Fibroblast of gingiva (primary cell): ENCODE data around the gene HSBP1L1.
A peak's percentile ranks its signal among the peaks of the same experiment; 100 is the strongest.

Experiments
- DNase-seq: peaks from one replicate; pipeline ENCODE4 v3.0.0-alpha.2; 2011; ENCODE audit warnings: low read depth

The HSBP1L1 gene

GRCh38 chr18:79964330-79965118 is at the start of gene HSBP1L1:
HSBP1L1 (plus strand) TSS chr18:79964643; CDS start chr18:79964736, 93 bp downstream.
- peak; percentile 41 for DNase-seq

DNA sequence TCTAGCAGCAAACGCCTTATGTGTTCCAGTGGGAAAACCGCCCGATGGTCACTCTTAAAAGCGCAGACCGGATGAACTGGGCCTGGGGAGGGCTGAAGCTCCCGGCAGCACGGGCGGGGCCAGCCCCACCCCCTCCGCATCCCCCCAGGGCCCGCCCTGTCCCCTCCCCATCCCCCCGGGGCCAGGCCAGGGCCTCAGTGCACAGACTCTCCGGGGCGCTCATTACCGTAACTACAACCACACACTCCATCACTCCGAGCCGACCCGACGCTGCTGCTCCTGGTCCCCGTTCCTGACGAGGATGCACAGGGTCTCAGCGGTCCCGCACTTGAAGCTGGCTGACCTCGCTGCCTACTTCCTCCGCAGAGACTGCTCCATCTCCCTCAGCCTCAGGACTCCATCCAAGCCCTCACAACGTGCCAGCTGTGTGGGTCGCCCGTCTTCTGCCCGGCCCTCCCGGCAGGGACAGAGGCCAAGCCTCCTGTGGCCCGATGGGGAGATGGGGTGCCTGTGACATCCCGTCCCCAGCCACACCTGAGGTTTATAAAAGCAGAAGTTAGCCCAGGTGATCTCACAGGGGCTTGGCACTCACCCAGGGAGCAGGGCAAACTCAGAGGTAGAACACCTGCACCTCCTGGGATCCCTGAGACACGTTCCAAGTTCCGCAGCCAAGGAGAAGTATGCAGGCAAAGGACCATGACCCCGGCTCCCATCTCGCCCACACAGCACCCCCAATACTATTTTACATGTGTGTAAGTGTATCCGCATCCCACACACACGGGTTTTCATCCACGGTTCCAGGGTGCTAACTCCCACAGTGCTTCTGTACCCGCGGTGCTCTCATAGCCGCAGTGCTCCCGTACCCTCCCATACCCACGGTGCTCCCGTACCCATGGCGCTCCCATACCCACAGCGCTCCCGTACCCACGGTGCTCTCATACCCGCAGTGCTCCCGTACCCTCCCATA is 49.0 kb upstream of the HSBP1L1 start:
- DNase-seq = no peak

DNA sequence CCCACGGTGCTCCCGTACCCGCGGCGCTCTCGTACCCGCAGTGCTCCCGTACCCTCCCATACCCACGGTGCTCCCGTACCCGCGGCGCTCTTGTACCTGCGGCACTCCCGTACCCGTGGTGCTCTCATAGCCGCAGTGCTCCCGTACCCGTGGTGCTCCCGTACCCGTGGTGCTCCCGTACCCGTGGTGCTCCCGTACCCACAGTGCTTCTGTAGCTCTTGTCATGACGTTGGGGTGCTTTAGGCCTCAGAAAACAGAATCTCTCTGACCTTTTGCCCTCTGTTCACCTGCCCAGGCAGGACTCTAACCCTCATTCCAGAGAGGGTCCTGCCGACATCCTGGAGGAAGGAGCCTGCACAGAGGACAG is 48.3 kb upstream of the HSBP1L1 start:
- no peak for DNase-seq

GRCh38 chr18:79916546-79917168 is 47.8 kb upstream of the HSBP1L1 start:
- no peak for DNase-seq

- DNase-seq = no peak
Measured at GRCh38 chr18:79917169-79917852, 47.1 kb upstream of the HSBP1L1 start.

- DNase-seq = no peak
Measured at GRCh38 chr18:79917853-79918614, 46.4 kb upstream of the HSBP1L1 start.

DNA sequence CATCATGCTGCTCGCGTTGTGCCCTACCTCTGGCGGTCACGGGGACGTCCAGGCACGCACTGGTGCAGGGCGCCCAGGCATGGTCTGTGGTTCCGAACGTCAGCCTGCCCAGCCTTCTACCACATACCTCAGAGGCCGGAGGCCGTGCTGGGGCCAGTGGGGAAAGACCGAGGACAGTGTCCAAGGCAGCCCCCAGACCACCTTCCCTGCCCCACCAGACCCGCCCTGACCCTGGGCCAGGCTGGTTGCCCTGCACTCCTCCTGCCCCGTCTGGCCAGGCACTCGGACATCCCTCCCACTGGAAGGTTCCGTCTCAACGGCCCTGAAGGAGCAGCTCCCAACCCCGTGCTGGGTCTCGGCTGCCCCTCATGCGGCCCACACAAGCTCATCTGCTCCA is 45.8 kb upstream of the HSBP1L1 start:
- DNase-seq = no peak

DNA sequence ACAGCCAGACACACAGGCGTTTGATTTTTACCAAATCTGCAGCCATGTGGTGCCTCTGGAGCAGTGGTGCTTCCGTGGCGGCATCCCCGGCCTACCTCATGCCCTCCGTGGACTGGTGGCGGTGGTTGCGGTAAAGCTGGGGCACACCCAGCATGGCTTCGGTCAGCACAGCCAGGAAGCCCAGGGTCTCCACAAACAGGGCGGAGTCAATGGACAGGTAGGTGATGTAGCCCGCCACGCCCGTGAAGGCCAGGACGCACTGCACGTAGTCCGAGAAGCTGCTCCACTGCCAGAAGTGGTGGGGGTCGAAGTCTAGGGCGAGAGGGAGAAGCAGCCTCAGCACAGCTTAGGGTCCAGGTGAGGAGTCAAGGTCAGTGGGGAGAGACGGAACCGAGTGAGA is 45.4 kb upstream of the HSBP1L1 start:
- DNase-seq = no peak

DNA sequence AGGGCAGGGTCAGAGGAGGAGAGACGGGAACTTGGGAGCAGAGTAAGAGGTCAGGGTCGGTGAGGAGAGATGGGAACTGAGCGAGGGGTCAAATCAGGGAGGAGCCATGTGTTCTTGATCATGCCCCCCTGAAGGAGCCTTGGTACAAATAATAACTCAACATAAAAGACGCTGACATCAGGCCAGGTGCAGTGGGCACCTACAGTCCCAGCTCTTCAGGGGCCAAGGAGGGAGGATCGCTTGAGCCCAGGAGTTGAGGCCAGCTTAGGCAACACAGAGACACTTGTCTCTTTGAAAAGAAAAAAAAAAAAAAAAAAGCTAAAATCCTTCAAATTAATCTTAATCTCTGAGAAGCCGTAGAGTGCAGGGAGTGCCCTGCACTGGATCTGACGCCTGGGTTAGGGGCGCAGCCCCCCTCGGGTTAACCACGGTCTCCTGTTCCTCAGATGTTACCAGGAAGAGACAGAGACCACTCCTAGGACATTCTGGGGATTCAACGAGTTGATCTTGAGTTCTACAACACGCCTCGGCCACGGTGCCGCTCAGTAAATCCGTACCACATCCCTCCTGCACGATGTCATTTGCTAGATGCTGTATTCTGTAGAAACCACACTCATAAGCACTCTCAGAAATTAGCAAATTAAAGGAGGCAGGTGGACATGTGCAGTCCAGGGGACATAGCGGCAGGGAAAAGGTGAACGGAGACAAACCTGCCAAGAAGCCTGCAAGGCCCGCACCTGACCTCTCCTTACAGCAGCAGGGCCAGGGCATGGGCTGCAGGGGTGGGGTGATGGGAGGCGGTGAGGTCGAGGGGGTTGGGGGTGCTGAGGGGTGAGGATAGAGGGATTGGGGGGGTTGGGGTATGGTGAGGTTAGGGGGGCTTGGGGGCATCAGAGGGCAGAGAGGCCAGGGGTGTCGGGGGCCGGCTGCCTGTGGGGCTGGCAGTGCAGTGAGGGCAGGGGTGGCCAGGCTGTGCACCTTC is 42.2 kb upstream of the HSBP1L1 start:
- DNase-seq = no peak

DNA sequence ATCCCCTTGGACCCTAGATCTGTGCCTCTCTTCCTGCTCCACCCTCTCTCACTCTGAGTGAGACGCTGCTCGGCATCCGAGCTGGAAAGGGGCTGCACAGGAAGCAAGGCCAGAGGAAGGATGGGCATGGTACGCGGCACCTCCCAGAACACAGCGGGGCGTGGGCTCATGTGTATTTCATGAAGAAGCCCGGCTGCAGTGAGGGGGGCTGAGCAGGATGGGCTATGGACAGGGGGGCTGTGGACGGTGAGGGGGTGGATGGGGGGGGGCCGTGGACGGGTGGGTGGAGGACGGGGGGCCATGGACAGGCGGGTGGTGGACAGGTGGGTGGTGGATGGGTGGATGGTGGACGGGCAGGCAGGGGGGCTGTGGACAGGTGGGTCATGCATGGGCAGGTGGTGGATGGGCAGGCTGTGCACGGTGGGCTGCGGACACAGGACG is 41.5 kb upstream of the HSBP1L1 start:
- no peak for DNase-seq

DNA sequence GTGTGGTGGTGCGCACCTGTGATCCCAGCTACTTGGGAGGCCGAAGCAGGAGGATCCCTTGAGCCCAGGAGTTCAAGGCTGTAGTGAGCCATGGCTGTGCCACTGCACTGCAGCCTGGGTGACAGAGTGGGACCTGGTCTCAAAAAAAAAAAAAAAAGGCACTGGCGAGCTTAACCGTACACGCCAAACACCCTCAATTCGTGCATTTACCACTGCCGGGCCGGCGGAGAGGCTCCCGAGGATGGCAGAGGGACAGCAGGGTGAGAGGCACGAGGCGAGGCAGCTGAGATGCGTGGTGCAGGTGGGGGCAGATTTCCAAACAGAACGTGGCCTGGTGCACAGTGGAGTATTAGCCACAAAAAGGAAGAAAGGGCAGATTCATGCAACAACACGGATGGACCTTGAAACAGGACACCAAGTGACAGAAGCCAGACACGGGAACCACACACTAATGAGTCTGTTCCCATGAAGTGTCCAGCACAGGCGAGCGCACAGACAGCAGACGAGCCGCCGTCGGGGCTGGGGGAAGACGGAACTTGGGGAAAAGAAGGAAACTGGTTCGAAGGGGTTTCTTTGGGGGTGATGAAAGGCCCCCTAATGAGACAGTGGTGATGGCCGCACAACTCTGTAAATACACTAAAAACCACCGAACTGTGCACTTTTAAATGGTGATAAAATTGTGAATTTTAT is 40.4 kb upstream of the HSBP1L1 start:
- DNase-seq = no peak

- no peak for DNase-seq
Measured at GRCh38 chr18:79924814-79925731, 39.4 kb upstream of the HSBP1L1 start.

DNA sequence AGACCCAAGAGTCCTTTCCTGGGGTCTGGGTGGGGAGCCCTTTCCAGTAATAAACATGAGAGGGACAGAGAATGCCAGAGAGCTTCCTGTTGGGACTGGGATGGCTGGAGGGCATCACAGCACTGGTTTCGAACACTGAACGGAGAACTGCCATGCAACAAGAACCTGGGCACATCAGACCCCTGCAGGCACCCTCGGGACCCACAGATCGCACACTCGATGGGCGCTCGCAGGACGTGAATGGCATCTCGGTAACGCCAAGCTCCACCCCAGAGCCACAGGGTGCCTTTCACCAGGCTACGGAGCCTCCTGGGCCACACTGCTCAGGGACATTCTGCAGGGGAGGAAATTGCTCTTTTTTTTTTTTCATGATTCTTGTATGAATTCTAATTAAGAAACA is 38.1 kb upstream of the HSBP1L1 start:
- no peak for DNase-seq

DNA sequence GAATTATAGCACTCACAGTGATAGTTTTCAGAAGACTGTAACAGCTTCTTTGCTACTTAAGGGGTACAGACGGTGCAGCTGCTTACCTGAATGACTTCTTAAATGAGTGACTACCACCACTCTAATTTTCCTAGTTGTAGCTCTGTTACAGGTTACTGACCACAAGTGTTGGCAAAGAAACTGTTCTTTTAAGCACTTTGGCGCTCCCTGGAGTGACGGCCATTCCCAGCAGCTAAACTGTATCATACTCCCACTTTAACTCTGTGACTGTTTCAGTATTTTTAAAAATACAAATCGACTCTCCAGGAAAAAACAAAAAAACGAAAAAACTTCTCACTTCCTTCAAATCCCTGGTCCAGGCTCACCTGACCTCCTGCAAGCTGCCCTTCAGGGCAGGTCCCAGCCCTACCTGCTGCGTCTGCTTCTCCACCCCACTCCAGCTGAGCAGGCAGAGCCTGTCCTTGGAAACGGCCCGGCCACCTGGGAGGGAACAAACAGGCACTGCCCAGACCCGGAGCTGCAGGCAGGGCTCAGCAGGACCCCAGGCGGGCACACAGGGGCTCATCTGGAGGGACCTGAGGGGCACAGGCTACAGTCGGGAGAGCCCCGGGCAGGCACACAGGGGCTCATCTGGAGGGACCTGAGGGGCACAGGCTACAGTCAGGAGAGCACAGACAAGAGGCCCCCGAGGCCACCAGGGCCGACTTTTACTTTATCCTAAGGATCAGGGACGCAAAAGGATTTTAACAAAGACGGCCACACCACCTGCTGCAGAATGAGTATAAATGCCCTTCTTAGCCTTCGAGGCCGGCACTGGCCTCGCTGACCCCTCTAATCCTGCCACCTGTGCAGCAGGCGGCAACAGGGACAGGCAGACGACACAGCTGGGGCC is 37.5 kb upstream of the HSBP1L1 start:
- DNase-seq = no peak

DNA sequence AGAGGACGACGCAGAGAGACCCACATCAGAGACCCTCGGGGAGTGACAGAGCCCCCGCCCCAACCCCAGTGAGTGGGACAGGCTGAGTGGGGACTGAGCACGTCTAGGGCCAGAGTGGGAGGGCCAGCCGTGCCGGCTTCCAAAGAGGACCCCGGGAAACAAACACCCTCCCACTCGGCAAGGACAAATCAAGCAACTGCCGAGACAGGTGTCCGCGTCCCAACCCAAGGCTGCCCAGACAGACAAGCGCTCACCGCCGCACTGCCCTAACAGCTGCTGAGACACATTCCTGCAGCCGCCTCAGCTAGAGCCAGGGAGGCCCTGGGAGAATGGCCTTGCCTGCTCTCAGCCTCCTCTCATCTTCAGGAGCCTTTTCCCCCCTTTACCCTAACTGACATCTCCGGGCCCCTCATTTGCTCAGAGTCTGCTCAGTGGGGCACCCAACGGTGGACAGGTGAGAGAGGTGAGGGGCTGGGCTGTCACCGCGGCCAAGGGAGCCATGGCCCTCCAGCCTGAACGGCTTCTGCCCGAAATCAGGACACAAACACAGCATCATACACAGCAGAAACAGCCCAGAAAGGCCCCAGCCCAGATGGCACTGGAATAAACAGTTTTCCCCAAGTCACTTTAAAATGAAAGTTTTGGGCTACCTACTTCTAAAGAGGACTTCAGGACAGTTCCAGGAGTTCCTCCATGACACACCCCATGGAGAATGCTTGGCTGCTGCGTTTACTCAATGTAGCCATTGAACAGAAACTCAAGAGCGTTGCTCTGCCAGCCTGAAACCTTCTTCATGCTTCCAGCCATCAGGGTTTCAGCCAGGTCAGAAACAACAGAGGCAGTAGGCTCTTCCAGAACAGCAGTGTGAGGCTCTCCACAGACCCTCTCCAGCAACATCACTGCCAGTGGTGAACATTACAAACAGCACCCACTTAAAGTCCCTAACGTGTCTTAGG is 36.6 kb upstream of the HSBP1L1 start:
- no peak for DNase-seq

DNA sequence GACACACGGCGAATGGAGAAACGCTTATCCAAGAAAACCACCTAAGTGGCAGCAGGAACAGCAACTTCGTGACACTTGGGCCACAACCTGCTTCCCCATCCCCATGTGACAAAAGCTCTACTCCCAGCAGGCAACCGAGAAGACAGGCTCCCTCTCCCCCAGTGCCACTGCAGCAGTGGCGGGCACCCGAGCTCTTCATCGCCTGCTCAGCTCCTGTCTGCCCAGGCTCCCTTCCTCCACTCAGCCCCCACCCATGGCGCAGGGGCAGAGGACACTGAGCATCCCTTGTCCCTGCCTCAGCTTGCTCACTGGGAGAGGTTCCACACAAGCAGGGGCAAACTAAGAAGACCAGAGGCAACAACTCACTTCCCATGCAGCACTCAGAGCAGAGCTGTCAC is 35.9 kb upstream of the HSBP1L1 start:
- DNase-seq = no peak
